Fibroblast of skin of left biceps (primary cell): ENCODE measurements around the gene CSNK1G1.

Experiments
- DNase-seq, 2 experiments: peaks; one replicate each; pipeline ENCODE4 v3.0.0-alpha.2; 2013; ENCODE audit warnings: low read depth in 2 of 2

The CSNK1G1 gene

DNA sequence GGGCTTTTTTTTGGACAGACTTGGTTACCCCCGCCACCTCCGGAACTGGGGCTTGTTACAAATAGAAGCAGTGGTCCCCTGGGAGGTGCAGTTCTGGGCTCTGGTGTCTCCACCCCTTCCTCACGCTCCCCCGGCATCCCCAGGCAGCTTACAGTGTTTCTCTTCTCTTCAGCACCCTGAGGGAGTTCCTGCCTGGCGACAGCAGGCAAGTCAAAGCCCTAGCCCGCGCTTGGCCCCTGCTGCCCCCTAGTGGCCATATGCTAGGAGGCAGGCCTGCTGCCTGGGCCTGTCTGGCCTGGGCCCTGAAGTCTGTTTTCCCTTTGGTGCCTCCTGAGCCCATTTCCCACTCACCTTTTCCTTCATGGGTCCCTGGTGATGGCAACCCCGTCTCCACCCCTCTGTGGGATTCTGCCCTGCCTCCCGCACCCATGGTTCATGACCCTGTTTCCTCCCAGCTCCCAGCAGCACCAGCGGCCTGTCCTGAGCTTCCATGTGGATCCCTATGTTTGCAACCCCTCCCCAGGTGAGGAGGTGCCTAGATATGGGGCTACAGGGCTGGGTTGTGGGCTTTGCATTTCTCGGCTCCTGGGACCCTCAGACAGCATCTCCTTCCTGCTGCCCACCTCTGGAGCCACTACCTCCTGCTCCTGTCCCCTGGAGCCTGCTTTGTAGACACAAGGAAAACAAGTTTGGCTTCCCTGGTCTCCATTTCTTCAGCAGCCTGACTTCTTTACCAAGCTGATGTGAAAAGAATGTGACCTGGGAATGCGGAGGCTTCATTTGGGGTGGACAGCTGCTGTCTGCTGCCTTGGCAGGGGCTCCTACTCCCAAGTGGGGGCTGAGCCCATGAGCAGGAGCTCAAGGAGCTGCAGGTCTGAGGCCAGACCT lies 202.2 kb downstream of the CSNK1G1 start:
- DNase-seq, result peak; percentile 43 to 44

DNA sequence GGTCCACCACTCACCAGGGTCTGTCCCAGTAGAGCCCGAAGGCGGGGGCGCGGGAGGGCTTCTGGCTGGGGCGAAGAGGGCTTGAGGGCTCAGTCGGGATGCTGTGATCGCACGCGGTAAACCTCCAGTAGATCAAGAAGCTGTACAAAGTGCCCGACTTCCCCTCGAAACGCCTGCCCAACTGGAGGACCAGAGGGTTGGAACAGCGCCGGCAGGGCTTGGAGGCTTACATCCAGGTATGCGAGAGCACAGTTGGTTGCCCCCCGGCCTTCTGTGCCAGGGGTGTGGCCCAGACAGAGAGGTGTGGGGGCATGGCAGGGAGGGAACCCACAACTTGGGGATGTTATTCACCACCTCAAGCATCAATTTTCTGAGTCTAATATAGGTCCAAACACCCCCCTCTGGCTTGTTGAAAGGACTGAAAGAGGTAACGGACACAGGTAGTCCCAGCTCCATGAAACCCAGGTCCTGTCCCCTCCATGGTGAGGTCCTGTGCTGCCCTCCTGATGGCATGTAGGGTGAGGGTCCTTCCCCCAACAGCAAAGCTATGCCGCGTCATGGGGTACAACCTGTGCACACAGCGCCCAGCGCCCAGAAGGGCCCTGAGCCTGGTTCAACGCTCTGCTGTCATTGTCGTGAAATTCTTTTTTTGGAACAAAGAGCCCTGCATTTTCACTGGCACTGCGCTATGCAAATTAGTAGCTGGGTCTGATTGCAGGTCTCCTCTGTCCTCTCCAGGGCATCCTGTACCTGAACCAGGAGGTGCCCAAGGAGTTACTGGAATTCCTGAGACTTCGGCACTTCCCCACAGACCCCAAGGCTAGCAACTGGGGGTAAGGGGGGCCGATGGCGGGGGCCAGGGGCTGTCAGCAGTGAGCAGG lies 203.2 kb downstream of the CSNK1G1 start:
- no peak for DNase-seq

DNA sequence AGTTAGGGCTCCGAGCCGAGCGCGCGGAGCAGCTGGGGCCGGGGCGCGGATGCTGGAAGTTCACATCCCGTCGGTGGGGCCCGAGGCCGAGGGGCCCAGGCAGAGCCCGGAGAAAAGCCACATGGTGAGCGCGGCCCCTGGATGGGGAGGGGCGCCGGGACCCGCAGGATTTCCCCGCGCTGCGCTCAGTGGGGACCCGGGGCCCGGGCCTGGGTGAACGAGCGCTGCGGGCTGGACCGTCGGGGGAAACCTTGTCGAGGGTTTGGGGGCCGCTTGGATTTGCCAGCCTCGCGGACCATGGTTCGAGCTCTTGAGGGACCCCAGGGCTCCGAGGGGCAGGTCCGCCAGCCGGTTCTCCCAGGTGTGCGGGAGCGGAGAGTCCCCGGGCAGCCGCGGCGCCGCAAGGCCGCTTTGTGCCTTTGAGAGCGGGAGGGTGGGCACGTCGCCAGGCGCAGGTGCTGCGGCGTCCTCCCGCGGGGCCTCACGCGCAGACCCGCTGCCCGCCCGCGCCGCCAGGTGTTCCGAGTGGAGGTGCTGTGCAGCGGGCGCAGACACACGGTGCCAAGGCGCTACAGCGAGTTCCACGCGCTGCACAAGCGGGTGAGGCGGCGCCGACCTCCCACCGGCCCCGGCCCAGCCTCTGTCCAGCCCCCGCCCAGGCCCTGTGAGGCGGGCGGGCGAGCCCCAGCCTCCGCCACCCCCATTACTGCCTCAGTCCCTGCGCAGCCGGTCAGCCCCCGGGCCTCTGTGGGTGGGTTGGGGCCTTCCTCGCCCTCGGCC lies 204.1 kb downstream of the CSNK1G1 start, which contains the start of gene SNX22:
Gene SNX22, plus strand, starts transcription at position 5 of the 780 bp plus-strand sequence. Its CDS starts 45 bp downstream, at position 50.
- DNase-seq, result no peak

DNA sequence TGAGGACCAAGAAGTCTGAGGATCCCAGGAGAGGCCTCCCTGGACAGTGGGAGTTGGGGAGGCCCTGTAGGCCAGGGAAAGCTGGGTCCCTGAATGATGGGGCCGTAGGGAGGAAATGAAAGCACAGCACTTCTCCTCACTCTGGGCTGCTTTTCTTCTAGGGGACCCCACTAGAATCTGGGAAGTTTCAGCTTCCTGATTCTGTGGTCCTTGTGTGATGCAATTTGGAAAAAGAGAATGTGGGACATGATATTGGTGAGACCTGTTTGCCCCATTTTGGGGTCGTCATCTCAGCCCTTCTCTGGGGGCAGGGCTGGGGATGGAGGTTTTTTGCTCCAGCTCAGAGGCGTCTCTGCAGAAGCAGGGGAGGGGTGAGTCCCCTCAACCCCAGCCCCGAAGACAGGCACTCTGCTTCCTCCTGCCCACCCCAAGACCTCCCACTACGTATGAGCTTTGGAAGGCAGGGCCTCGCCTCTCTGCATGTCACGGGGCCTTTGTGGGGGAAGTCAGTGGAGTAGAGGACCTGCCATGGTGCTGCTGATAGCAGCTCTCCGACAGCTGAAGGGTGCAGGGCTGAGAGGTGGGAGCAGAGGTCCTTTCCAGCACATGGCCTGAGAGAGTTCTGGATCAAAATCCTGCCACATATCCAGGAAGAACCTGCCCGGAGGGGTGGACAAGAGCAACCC lies 205.9 kb downstream of the CSNK1G1 start:
- no peak for DNase-seq

DNA sequence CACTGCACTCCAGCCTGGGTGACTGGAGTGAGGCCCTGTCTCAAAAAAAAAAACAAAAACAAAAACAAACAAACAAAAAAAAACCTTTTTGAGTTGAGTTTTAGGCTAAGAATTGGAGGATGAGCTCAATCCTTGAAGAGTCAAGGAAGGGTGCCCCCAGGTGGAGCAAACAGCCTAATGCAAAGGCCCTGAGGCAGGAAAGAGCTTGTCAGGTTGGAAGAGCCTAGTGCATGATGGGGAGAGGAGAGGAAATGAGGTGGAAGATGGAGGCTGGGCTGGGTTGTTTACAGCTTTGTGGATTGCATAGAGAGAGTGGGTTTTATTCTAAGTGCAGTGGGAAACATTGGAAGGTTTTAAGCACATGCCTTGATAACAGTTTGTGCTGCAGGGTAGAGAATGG lies 206.5 kb downstream of the CSNK1G1 start:
- DNase-seq, result no peak

DNA sequence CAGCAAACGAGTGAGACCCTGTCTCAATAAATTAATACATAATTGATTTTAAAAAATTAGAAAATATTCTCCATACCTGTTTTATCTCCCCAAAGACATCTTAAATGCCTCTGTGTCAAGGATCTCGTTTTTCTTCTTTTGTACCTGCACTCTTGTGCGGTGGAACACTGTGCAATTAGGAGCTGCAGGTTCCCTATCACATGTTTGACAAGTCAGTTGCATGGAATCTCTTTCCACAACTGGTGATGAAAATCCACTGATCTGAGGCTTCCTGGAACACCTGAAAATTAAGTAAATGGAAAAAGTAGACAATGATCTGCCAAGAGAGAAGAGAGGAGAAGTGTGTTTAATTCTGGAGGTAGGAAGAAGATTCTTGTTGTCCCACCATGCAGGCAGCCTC lies 207.4 kb downstream of the CSNK1G1 start:
- no peak for DNase-seq

DNA sequence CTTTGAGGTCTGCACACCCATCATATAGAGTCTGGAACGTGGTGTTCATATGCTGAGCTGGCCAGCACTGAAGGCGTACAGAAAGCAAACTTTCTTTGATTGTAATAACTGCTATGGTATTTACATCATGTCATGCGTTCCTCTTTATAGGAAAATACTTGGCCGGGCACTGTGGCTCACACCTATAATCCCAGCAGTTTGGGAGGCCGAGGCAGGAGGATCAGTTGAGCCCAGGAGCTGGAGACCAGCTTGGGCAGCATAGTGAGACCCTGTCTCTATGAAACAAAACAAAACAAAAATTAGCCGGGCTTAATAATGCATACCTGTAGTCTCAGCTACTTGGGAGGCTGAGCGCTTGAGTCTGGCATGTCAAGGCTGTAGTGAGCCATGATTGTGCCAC lies 207.8 kb downstream of the CSNK1G1 start:
- DNase-seq, result no peak

DNA sequence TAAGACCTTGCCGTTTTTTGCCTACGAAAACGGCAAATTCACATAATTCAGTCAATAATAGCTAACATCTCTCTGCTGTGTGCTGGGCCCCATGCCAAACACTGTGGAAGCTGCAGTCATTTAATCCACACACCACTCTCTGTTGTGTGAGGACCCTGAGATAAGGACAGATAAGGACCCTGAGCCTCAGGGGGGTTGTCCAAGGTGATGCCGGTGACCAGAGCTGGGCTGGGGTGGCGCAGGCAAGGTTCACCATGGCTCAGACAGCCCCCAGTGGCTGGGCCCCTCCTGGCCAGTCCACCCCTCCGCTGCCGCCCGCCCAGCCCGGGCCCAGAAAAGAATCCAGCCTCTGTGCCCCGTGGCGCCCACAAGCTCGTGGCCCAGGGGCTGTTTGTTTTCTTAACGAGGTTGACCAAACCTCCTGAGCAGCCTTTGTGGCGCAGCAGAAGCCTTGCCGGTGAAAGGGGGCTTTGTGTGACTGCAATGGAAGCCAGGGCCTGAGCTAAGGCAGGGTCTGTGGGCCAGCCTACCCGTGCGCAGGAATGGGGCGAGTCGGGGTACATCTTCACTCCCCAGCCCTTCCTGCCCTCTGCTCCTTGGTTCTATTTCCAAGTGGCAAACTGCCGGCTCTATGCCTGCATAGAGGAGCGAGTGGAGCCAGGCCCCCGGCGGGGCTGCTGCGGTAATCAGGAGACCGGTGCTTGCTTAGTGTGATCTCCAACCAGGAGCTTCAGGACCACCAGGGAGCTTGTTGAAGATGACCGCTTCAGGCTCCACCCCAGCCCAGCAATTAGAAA lies 208.9 kb downstream of the CSNK1G1 start:
- DNase-seq, result peak in 1 of 2 experiments; percentile 8

DNA sequence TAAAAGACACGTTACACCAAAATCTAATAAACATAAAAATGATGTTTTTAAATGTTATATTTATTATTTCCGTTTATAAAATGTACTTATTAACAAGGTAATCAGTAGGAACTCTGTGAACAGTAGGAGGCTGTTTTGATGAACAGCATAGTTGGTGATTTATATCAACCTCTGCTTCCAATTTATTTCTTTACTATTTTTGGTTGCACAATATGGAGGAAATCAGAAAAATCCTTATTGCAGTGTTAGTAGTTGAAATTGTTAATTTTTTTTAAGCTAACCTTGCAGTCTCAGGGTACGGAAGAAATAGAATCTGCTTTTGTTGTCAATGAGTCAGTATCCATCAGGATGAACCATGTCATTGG lies 209.5 kb downstream of the CSNK1G1 start:
- DNase-seq, result no peak

DNA sequence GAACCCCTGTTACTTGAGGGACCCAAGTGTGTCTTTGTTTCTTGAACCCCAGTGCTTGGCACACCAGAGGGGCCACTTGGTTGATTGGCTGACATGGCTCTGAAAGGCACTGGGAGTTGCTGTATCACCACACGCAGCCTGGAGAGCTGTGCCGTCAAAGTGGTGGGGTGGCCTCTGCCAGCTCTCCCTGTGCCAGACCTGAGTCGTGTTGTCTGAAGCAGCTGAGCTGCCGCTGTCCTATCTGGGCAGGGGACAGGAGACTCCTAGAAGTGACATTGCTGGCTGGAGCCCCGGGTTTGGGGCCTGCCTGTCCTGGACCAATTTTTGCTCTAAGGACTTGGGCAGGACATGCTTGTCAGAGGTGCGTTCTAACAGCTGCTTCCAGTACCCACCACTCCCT lies 209.9 kb downstream of the CSNK1G1 start:
- DNase-seq, result no peak

DNA sequence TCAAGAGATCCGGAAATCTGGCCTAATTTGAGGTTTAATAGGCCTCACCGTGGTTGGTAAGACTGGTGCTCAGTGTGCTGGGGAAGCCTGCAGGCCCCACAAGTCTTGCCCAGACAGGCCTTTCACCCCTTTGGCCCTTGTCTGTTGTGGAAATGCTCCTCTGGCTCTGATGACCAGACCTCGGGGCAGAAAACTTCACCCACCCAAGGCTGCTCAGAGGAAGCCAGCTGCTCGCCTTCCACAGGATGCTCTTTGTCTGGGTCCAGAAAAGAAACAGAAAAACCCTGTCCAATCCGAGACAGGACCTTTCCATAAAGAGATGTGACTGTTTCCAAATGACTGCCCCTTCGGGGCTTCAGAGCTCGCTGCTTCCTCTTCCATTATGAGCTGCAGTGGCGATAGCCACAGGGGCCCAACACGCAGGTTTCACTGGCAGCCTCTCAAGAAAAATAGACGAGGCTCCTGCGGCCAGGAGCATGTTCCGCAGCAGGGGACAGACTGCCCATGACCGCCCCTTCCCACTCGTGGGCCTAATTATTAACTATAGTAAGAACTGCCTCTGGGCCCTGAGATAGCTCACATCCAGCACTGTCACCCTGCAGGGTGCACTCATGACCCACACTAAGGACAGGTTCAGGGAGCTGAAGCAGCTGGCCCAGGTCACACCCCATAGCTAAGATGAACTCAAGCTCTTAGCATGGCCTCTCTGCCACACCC lies 211.2 kb downstream of the CSNK1G1 start:
- no peak for DNase-seq

DNA sequence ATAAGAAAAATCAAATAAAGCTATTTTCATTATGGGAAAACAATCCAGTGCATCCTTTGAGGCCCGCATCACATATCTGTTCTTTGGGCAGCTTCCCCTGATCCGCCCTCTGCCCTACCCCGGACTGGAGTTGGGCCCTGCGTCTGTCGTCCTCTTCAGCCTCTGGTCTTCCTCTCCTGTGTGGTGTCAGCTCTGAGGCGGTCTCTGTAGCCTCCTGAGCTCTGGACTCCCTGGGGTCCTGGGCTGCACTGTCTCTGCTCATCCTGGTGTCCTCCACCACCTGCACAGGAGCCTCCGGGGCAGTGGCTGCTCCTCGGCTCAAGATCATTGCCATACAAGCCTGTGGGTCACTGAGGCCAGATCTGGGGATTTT lies 211.8 kb downstream of the CSNK1G1 start:
- DNase-seq, result no peak

DNA sequence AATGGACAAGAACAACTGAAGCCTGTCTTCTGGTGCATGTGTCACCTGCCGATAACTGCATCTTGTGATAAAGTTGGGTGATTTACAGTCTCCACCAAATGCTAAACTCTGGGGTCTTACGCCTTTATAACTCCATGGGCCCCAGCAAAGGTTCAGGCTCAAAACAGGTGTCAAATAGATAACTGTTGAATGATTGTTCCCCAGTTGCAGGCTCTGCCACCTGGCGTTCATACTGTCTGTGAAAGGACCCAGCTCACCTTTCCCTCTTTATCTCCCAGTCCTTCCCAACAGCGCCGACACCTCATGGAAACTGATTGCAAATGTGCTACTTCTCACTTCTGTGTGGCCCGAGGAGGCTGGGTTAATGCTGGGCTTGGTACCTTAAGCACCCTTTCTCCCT lies 212.7 kb downstream of the CSNK1G1 start:
- no peak for DNase-seq

DNA sequence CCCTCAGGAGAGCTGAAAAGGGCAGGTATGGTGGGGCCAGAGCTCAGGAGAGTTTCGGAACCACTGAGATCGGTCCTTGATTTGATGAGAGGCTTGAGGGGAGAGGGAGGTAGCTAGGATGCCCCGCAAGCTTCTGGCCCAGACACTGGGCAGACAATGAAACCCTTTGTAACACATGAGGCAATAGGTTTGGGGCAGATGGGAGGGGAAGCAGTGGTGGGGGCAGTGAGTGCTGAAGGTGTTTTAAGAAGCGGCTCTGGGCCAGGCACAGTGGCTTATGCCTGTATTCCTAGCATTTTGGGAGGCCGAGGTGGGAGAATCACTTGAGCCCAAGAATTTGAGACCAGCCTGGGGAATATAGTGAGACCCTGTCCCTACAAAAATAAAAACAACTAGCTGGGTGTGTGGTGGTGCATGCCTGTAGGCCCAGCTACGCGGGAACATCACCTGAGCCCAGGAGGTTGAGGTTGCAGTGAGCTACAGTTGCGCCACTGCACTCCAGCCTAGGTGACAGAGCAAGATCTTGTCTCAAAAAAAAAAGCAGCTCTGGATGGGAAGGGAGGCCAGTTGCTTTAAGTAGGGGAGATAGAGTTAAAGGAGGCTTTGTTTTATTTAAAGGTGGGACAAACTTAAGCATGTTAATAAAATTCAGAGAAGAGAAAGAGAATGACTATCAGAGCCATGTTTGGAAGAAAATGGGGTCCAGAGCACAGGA lies 214.0 kb downstream of the CSNK1G1 start:
- no peak for DNase-seq

DNA sequence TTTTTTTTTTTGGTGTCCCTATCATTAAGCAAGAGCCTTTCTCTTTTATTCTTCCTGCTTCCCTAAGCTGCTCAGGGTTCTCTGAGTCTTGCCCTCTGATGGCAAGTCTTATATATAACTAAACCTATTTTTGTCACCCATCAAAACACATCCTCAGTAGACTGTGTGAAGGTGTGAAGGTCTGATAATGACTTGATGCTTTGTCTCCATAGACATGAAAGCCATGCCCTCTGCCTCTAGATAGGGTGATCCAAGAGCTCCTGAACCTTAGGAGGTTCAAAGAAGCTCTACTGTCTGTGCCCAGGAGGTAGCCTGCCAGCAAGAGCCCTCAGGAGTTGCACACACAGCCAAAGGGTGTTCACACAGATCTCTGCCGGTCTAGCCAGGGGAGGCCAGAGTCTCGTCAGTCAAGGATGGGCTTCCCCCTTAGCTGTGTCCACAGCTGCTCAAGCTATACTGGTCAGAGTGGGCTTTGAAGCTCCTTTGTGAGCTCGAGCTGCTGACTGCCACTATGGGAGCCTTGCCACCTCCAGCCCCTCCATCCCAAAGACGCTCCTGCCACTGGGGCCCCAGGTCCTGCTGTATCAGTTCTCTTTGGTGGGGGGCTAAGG lies 217.5 kb downstream of the CSNK1G1 start:
- no peak for DNase-seq

DNA sequence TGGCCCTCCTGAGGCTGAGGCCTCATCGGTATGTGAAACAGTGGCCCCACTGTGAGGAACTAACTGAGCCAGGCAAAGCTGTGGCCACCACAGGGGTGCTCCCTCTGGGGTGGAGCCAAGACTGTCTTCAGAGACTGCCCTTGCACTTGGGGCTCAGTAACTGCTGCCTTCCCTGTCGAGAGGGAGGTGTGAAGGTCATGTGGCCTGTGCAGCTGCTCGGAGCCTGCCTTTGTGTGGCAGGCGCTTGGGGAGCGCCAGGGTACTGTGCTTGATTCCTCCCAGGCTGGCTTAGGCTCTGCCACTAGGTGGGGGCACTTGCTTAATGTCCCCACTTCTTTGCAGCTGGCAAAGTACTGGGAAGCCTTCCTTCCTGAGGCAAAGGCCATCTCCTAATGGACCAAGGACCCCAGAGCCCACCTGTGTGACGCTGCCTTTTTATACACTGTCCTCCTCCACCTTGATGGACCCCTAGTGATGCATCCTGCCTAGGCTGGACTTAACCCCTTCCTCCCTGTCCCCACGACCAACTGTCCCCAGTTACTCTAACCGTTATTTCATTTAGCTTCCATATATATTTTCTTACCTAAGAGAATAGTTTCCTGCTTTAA lies 218.6 kb downstream of the CSNK1G1 start:
- no peak for DNase-seq

DNA sequence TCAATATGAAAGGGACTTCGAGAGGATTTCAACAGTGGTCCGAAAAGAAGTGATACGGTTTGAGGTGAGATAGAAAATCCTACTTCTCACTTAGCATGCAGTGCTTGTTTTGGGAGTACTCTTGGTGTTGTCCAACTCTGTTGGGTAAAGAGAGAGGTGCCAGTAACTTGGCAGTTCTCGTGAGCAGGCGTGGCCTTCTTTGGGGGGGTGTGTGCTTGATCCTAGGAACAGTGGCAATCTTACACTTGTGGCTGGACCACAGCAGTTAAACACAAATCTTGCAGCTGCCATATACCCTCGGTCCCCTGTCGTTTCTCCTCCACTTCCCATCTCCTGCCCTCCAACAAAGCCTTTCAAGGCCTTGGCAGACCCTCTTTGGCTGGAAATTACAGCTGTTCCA lies 219.6 kb downstream of the CSNK1G1 start:
- DNase-seq, result no peak

DNA sequence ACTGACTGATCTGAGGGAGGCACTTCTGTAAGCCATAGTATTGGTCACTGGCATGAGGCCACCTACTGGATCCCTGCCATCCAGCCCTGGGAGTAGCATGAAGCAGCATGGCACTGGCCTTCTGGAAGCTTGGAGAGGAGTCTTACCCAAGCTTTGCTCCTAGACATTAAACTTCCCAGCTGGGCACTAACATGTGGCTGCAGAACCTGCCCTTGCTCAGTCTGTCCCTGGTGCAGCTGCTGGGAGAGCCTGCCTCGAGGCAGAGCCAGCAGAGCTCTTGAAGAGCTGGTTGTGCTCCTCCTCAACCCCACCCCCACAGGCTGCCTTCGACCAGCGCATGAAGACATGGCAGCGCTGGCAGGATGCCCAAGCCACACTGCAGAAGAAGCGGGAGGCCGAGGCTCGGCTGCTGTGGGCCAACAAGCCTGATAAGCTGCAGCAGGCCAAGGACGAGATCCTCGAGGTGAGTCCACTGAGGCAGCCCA lies 221.6 kb downstream of the CSNK1G1 start:
- no peak for DNase-seq
